Prostate gland (tissue), 2 donors: Measurements from ENCODE around the gene RSPRY1. TPM values are rescaled to one million over a fixed set of nuclear protein-coding genes. Genes with fewer than 3 reads are reported as not detected.

Source experiments
- DNase-seq: peaks from one replicate; pipeline ENCODE4 v3.0.0-alpha.2; 2019; ENCODE audit warnings: low spot score
- H3K27ac ChIP-seq, 2 donors: fragments of 200-600 bp; sonication (generic); 2 replicates each; pipeline ENCODE4 v1.5.1; 2017 to 2019
- H3K27me3 ChIP-seq: fragments of 200-600 bp; sonication (generic); replicated peaks from 2 replicates; pipeline ENCODE4 v1.5.1; 2019; ENCODE audit not compliant: insufficient read depth
- H3K36me3 ChIP-seq, 2 donors: fragments of 200-600 bp; sonication (generic); 1 replicate in 1 of 2; 2 replicates in 1 of 2; pipeline versions ENCODE4 v1.5.1 to v1.8.1; 2017 to 2019
- H3K4me1 ChIP-seq: fragments of 200-600 bp; sonication (generic); replicated peaks from 2 replicates; pipeline ENCODE4 v1.5.1; 2019
- H3K4me3 ChIP-seq, 2 donors: fragments of 200-600 bp; sonication (generic); 2 replicates each; pipeline ENCODE4 v1.5.1; 2017 to 2019
- H3K9me3 ChIP-seq: fragments of 200-600 bp; sonication (generic); 2 replicates; pipeline ENCODE4 v1.5.1; 2017
- POLR2A ChIP-seq: fragments of 450-650 bp; IDR thresholded peaks from one replicate; pipeline ENCODE4 v1.6.1; 2016; ENCODE audit warnings: antibody characterized with exemption, mild to moderate bottlenecking
- POLR2AphosphoS5 ChIP-seq: sonication (generic); formaldehyde crosslinking; IDR thresholded peaks from one replicate; pipeline ENCODE4 v1.6.1; 2017; ENCODE audit warnings: antibody characterized with exemption
- WGBS: methylation state at CpG from one replicate; pipeline ENCODE4 v1.1.5; 2018; 5-methylcytosine and 5-hydroxymethylcytosine counted together
- intact Hi-C: fragments of 100-400 bp; cut with DNase I; formaldehyde crosslinking; loops from one replicate; pipeline ENCODE4 v1.14.2; 2022
- total RNA-seq, 2 donors: library from RNA; depleted of rRNA; stranded (reverse); fragments of >200 nt; gene quantifications; one replicate each; pipeline ENCODE4 v1.1.0, GENCODE V29; 2016
- TF ChIP-seq, protein P1 (sequence below), 4 experiments: fragments of 200-600 bp in 2 of 4; fragments of 450-650 bp in 2 of 4; sonication (generic) in 2 of 4; IDR thresholded peaks; 1 replicate in 3 of 4; 2 replicates in 1 of 4; pipeline ENCODE4 v1.5.1; 2016 to 2019; ENCODE audit warnings: antibody characterized with exemption in 4 of 4, mild to moderate bottlenecking in 2 of 4, moderate library complexity in 2 of 4

RSPRY1 gene
- total RNA-seq, 2 donors from 2014 or later = 35.8 to 45.3 TPM

GRCh38 chr16:57257455-57258070, 71.4 kb downstream of the RSPRY1 start:
- Histone ChIP-seq H3K27ac (no peak overlapping the region), H3K4me1 (no peaks in the 10 kb centered on the region), H3K27me3 (no peaks in the 10 kb centered on the region), H3K9me3 (no peaks in the 10 kb centered on the region), H3K4me3 (no peak overlapping the region), H3K36me3 (no peaks in the 10 kb centered on the region)
- 92% methylated on average over 13 of the region's 13 CpGs for WGBS
- DNase-seq = no peak
- no peak for TF ChIP-seq POLR2AphosphoS5
- TF ChIP-seq, protein P1, sequence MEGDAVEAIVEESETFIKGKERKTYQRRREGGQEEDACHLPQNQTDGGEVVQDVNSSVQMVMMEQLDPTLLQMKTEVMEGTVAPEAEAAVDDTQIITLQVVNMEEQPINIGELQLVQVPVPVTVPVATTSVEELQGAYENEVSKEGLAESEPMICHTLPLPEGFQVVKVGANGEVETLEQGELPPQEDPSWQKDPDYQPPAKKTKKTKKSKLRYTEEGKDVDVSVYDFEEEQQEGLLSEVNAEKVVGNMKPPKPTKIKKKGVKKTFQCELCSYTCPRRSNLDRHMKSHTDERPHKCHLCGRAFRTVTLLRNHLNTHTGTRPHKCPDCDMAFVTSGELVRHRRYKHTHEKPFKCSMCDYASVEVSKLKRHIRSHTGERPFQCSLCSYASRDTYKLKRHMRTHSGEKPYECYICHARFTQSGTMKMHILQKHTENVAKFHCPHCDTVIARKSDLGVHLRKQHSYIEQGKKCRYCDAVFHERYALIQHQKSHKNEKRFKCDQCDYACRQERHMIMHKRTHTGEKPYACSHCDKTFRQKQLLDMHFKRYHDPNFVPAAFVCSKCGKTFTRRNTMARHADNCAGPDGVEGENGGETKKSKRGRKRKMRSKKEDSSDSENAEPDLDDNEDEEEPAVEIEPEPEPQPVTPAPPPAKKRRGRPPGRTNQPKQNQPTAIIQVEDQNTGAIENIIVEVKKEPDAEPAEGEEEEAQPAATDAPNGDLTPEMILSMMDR (IDR thresholded peaks at IDR 0.05) = no peak
- no peak for TF ChIP-seq POLR2A
- intact Hi-C loops = no loop called here

- no peak for DNase-seq
- Histone ChIP-seq H3K36me3 (no peaks in the 10 kb centered on the region), H3K4me1 (no peaks in the 10 kb centered on the region), H3K4me3 (no peak overlapping the region), H3K27me3 (no peaks in the 10 kb centered on the region), H3K9me3 (no peaks in the 10 kb centered on the region), H3K27ac (no peak overlapping the region)
- intact Hi-C loops = no loop called here
- WGBS = 95% methylated on average over 18 of the region's 18 CpGs
- TF ChIP-seq POLR2A (no peak), POLR2AphosphoS5 (no peak)
- TF ChIP-seq, protein P1 (IDR thresholded peaks at IDR 0.05) = no peak
These were observed 72.2 kb downstream of the RSPRY1 start for GRCh38 chr16:57258226-57258909.

DNA sequence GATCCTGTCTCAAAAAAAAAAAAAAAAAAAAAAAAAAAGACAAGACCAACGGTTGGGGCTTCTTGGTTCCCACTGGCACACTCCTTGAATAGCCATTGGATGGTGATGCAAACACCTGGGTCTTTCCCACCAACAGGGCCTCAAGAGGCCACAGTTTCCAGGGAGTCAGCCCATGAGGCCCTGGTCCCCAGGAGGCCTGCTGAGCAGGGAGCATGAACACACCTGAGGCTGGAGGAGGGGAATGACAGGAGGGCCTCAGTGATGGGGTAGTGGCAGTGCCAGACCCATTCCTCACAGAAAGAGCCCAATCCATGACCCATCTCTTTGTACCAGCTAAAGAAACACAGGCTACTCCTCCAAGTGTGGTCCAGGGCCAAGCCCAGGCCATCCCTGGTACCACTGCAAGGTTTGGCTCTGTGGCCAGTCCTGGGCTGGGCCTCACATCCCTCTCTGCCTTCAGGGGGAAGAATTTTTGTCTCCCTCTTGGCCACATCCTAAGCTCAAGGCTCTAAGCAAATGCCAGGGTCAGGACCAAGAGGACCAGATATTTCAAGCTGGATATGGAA, 72.9 kb downstream of the RSPRY1 start:
- H3K9me3 ChIP-seq = no peaks in the 10 kb centered on the region
- no peak overlapping the region for H3K4me3 ChIP-seq
- no peaks in the 10 kb centered on the region for H3K4me1 ChIP-seq
- H3K36me3 ChIP-seq = no peaks in the 10 kb centered on the region
- no peak for DNase-seq
- TF ChIP-seq POLR2A (no peak), POLR2AphosphoS5 (no peak)
- TF ChIP-seq, protein P1 (IDR thresholded peaks at IDR 0.05) = no peak
- intact Hi-C loops = no loop called here
- no peak overlapping the region for H3K27ac ChIP-seq
- no peaks in the 10 kb centered on the region for H3K27me3 ChIP-seq
- 64% methylated on average over 1 of the region's 1 CpG for WGBS

- no peak overlapping the region for H3K4me3 ChIP-seq
- H3K27ac ChIP-seq = peak overlapping the region in 1 of 2 donors; percentile 31
- intact Hi-C loops = no loop called here
- TF ChIP-seq POLR2AphosphoS5 = peak; percentile 17
- TF ChIP-seq POLR2A = no peak
- no peaks in the 10 kb centered on the region for H3K36me3 ChIP-seq
- no peak for DNase-seq
- no peaks in the 10 kb centered on the region for H3K27me3 ChIP-seq
- H3K4me1 ChIP-seq = peaks cover 3% of the 10 kb centered on the region
- H3K9me3 ChIP-seq = no peaks in the 10 kb centered on the region
- 30% methylated on average over 16 of the region's 16 CpGs for WGBS
These were observed 74.3 kb downstream of the RSPRY1 start for GRCh38 chr16:57260294-57260929.

- intact Hi-C loops = no loop called here
- H3K9me3 ChIP-seq = no peaks in the 10 kb centered on the region
- no peak overlapping the region for H3K27ac ChIP-seq
- no peaks in the 10 kb centered on the region for H3K36me3 ChIP-seq
- WGBS = 98% methylated on average over 6 of the region's 9 CpGs
- peaks cover 3% of the 10 kb centered on the region for H3K4me1 ChIP-seq
- H3K27me3 ChIP-seq = no peaks in the 10 kb centered on the region
- DNase-seq = no peak
- H3K4me3 ChIP-seq = no peak overlapping the region
- TF ChIP-seq, protein P1 (IDR thresholded peaks at IDR 0.05) = no peak
- TF ChIP-seq POLR2A (no peak), POLR2AphosphoS5 (no peak)
These were observed 75.7 kb downstream of the RSPRY1 start for GRCh38 chr16:57261806-57262205.
